Measurements from ENCODE around the gene GALNT10. TPM values are rescaled to one million over a fixed set of nuclear protein-coding genes. Genes with fewer than 3 reads are reported as not detected.

GALNT10 gene
- polyA plus RNA-seq, 1 of the 3 experiments (the other 2 are of a cell fraction): 56.3 TPM

DNA sequence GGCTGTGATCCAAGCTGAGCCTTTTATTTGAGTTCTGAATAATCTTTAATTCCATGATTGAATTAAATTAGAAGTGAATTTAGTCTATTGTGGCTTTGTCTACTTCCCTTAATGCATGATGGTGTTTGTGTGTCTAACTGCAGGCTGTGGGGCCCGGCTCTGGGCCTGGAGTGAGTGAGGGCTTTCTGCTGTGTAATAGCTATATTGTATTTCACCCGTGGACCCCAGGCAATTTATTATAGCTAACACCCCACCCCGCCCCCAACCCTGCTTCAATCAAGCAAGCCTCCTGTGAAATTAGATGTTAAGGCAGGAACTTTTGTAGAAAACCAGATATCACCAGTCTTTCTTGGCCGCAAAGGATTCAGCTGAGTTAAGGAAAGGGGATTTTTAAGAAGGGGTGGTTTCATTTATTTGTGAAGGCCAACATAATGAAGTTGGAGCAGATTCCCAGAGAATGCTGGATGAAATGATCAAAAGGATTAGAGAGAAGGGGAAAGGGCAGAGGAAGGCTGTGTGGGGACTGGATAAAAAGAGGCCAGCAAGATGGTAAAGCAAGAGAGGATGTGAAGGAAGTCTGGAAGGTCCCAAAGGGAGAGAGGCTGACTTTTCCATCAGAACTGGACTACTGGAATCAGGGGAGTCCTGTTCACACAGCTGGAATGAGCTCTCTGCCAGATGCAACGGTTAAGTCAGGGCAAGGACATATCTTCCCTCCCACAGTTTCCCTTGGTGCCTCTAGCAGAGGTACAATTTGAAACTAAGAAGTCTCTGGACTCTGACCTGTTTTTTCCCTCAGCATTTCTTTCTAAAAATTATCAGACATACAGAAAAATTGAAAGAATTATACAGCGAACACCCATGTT is 129.9 kb downstream of the GALNT10 start:
- H3K36me3 ChIP-seq (replicated peaks in 1 of 2; ENCODE audit: control insufficient read depth in 1 of 2, insufficient read depth in 2 of 2, low read length in 1 of 2): peaks cover 16 to 43% of the 10 kb centered on the region in 2 experiments
- no peak overlapping the region for H3K9ac ChIP-seq
- no peaks in the 10 kb centered on the region for H3F3A ChIP-seq (replicated peaks; ENCODE audit: insufficient read depth)
- no peak overlapping the region for H2AFZ ChIP-seq (ENCODE audit: low read depth)
- H3K27me3 ChIP-seq (ENCODE audit: insufficient read depth): no peaks in the 10 kb centered on the region
- H3K9me3 ChIP-seq: no peaks in the 10 kb centered on the region
- no peaks in the 10 kb centered on the region for H3K9me2 ChIP-seq
- H3K4me3 ChIP-seq (ENCODE audit: low read depth in 2 of 2, low read length in 1 of 2): no peak overlapping the region
- no peak overlapping the region for H3K4me2 ChIP-seq
- H3K27ac ChIP-seq (ENCODE audit: low read depth in 2 of 2, low read length in 1 of 2): no peak overlapping the region
- POLR2A ChIA-PET: no interaction called here
- CTCF ChIA-PET: interaction anchor here (0.9 kb wide), 1 partner anchor 60 kb away, joined by 3 read pairs; no protein-coding TSS in a partner anchor
- H3K4me1 ChIP-seq (ENCODE audit: control insufficient read depth in 1 of 2, insufficient read depth in 2 of 2, low read depth in 1 of 2, low read length in 1 of 2): peaks cover 0 to 8% of the 10 kb centered on the region in 2 experiments; a peak in 2 of 4 replicates
- TF ChIP-seq ELF1 (IDR thresholded peaks at IDR 0.05) (no peak), RXRA (IDR thresholded peaks at IDR 0.05; ENCODE audit: borderline replicate concordance, low read depth) (no peak)
- TF ChIP-seq, protein P1, sequence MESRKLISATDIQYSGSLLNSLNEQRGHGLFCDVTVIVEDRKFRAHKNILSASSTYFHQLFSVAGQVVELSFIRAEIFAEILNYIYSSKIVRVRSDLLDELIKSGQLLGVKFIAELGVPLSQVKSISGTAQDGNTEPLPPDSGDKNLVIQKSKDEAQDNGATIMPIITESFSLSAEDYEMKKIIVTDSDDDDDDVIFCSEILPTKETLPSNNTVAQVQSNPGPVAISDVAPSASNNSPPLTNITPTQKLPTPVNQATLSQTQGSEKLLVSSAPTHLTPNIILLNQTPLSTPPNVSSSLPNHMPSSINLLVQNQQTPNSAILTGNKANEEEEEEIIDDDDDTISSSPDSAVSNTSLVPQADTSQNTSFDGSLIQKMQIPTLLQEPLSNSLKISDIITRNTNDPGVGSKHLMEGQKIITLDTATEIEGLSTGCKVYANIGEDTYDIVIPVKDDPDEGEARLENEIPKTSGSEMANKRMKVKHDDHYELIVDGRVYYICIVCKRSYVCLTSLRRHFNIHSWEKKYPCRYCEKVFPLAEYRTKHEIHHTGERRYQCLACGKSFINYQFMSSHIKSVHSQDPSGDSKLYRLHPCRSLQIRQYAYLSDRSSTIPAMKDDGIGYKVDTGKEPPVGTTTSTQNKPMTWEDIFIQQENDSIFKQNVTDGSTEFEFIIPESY (IDR thresholded peaks at IDR 0.05; ENCODE audit: borderline replicate concordance, low read depth): no peak
- WGBS (ENCODE audit: low lambda C conversion rate): 76% methylated on average over 6 of the region's 6 CpGs
- no peak for DNase-seq
- H4K20me1 ChIP-seq (ENCODE audit: insufficient read depth): no peaks in the 10 kb centered on the region
- peaks cover 86% of the 10 kb centered on the region for H3K79me2 ChIP-seq (ENCODE audit: insufficient read depth)

DNA sequence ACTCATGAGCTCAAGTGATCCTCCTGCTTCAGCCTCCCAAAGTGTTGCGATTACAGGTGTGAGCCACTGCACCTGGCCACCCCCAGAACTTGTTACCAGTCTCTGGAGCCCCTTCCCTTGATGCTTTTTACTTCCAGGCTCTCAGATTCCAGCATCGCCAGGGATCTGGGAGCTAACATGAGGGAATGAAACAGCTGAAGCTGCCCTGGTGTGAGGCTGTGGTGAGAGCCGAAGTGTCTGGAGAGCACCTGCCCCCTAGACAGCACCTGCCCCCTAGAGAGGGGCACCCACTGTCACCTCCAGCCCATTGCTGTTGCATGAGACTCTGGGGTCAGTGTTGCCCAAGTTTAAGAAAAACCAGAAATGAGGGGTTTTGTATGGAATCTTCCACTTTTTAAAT is 131.0 kb downstream of the GALNT10 start:
- Histone ChIP-seq H3K79me2 (ENCODE audit: insufficient read depth) (peaks cover 86% of the 10 kb centered on the region), H4K20me1 (ENCODE audit: insufficient read depth) (no peaks in the 10 kb centered on the region), H3K9me3 (no peaks in the 10 kb centered on the region), H3K9me2 (no peaks in the 10 kb centered on the region), H3K4me3 (ENCODE audit: low read depth in 2 of 2, low read length in 1 of 2) (no peak overlapping the region), H3F3A (replicated peaks; ENCODE audit: insufficient read depth) (no peaks in the 10 kb centered on the region), H3K9ac (no peak overlapping the region), H3K27me3 (ENCODE audit: insufficient read depth) (no peaks in the 10 kb centered on the region), H3K4me2 (no peak overlapping the region), H3K36me3 (replicated peaks in 1 of 2; ENCODE audit: control insufficient read depth in 1 of 2, insufficient read depth in 2 of 2, low read length in 1 of 2) (peaks cover 9 to 46% of the 10 kb centered on the region in 2 experiments), H2AFZ (ENCODE audit: low read depth) (no peak overlapping the region), H3K27ac (ENCODE audit: low read depth in 2 of 2, low read length in 1 of 2) (no peak overlapping the region), H3K4me1 (ENCODE audit: control insufficient read depth in 1 of 2, insufficient read depth in 2 of 2, low read depth in 1 of 2, low read length in 1 of 2) (peaks cover 0 to 8% of the 10 kb centered on the region in 2 experiments; a peak in 2 of 4 replicates)
- TF ChIP-seq TAF1 (IDR thresholded peaks at IDR 0.05; ENCODE audit: borderline replicate concordance, low read depth, low read length) (no peak), GATA2 (CRISPR knock-in tag; IDR thresholded peaks at IDR 0.05) (no peak), YY1 (IDR thresholded peaks at IDR 0.05; ENCODE audit: low read depth) (no peak), JUND (IDR thresholded peaks at IDR 0.05) (no peak), RAD21 (IDR thresholded peaks at IDR 0.05; ENCODE audit: low read length) (no peak), RXRA (IDR thresholded peaks at IDR 0.05; ENCODE audit: borderline replicate concordance, low read depth) (no peak), RCOR1 (IDR thresholded peaks at IDR 0.05; ENCODE audit: low read length) (no peak)
- TF ChIP-seq, protein P2, sequence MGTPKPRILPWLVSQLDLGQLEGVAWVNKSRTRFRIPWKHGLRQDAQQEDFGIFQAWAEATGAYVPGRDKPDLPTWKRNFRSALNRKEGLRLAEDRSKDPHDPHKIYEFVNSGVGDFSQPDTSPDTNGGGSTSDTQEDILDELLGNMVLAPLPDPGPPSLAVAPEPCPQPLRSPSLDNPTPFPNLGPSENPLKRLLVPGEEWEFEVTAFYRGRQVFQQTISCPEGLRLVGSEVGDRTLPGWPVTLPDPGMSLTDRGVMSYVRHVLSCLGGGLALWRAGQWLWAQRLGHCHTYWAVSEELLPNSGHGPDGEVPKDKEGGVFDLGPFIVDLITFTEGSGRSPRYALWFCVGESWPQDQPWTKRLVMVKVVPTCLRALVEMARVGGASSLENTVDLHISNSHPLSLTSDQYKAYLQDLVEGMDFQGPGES (IDR thresholded peaks at IDR 0.05; ENCODE audit: low read depth, low read length): no peak
- DNase-seq: no peak
- WGBS (ENCODE audit: low lambda C conversion rate): 70% methylated on average over 3 of the region's 3 CpGs
- POLR2A ChIA-PET: no interaction called here
- CTCF ChIA-PET: no interaction called here
